SIG-M5 treated with dmso at 0.1 percent for 504 hours (cell line): ENCODE data around the gene FGD5.

Experiments used
- DNase-seq: peaks from one replicate; lab custom pipeline; 2025; ENCODE audit not compliant: unreplicated experiment; lab: John Stamatoyannopoulos, UW

The FGD5 gene

GRCh38 chr3:14847613-14848541 is 29.1 kb downstream of the FGD5 start:
- no peak for DNase-seq

DNA sequence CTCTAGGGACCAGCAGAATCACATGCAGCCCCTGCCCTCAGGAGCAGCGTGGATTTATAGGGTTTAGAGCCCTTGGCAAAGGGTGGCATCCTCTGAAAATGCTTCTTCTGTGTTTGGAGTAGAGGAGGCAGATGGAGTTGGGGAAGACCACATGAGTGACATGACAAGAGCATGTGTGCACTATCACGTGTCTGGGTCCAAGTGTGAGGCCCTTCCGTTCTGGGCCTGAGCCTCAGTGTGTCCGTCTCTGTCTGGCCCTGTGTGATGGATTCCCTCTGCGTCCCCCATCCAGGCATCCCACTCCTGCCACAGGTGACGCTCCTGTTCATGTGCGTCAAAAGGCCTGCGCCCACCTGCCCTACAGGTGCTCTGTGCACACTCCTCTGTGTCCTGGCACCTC is 30.1 kb downstream of the FGD5 start:
- no peak for DNase-seq

- DNase-seq = no peak
These were observed 31.0 kb downstream of the FGD5 start for GRCh38 chr3:14849638-14850230.

- no peak for DNase-seq
These were observed 33.4 kb downstream of the FGD5 start for GRCh38 chr3:14852058-14852594.

- no peak for DNase-seq
These were observed 34.0 kb downstream of the FGD5 start for GRCh38 chr3:14852717-14853116.

- no peak for DNase-seq
These were observed 34.6 kb downstream of the FGD5 start for GRCh38 chr3:14853271-14853951.

GRCh38 chr3:14857506-14857905 is 38.7 kb downstream of the FGD5 start:
- DNase-seq = peak; percentile 22

DNA sequence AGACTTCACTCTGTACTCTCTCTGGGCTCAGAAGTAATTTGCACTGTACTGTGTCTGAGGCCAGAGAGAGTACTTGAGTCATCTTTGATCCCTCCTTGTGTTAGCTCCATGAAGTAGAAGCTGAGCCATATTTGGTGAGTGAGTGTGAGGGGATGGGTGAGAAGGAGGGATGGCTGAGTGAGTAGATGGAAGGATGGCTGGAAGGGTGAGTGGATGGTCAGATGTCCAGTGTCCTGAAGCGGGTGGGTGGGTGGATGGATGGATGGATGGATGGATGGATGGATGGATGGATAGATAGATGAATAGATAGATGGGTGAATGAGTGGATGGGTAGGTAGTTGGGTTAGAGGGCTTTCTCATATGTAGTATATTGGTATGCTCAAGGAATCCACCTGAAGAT is 39.3 kb downstream of the FGD5 start:
- DNase-seq = no peak

- no peak for DNase-seq
These were observed 41.1 kb downstream of the FGD5 start for GRCh38 chr3:14859880-14860279.

- DNase-seq = no peak
These were observed 42.3 kb downstream of the FGD5 start for GRCh38 chr3:14861031-14861430.

DNA sequence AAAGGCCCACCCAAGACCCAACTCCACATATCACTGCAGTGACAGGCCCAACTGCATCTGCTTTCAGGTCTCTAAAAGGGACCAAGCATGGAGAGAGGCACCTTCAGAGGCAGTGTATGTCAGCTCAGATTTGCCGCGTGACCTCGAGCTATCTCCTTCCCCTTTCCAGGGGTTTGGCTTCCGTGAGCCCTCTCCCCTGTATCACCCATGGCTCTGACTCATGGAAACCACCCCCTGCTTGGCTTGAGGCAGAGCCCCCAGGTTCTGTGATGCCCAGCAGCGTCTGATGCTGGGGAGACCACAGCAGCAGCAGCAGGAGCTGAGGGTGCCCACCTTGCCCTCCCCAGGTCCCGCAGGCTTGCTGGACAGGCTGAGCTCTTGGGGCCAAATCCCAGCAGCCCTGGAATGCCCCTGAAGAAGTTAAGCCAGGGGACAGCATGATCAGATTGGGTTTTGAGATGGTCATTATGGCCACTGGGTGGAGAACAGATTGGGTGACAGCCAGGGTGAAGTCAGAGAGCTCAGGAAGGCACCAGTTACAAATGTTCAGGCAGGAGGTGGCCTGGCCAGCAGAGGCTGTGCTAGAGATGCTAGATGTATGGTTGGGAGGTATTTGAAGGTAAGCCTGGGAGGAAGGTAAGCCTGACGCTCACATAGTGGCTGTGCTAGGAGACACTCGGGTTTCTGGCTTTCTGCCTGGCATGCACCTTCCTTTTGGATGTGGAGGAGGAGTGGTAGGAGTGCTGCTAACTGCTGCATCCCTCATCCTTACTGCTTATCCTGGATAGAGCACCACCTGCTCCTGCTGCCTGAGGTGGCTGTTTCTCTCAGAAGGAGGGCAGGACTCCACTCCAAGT is 42.9 kb downstream of the FGD5 start:
- DNase-seq = no peak

- DNase-seq = no peak
These were observed 43.5 kb downstream of the FGD5 start for GRCh38 chr3:14862303-14862660.

DNA sequence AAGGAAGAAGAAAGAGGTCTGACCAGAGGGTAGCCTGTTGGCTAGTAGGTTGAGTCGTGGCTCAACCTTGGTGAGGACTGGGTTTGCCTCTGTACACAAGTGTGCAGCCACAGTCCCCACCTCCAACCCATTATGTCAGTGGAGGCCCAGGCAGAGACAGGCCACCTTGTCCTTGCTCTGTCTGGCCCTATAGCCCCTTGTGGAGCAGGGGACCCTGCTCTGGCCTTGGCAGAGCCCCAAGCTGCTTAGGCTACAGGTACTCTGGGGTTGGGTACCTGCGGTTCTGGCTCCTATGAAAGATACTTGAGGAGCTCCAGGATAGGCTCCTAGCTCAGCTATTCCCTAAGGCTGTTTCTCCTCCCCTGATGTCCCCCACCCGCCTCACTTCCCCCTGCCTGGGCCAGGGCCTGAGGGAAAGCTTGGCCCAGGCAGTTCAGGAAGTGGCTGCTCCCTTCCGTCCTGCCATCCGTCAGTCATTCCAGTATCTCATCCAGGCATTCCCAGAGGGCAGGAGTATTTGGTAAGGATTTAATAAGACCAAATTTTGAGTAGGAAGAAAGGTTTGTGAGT is 44.0 kb downstream of the FGD5 start:
- no peak for DNase-seq

- no peak for DNase-seq
These were observed 44.8 kb downstream of the FGD5 start for GRCh38 chr3:14863333-14864100.

- no peak for DNase-seq
These were observed 45.4 kb downstream of the FGD5 start for GRCh38 chr3:14864131-14864530.

DNA sequence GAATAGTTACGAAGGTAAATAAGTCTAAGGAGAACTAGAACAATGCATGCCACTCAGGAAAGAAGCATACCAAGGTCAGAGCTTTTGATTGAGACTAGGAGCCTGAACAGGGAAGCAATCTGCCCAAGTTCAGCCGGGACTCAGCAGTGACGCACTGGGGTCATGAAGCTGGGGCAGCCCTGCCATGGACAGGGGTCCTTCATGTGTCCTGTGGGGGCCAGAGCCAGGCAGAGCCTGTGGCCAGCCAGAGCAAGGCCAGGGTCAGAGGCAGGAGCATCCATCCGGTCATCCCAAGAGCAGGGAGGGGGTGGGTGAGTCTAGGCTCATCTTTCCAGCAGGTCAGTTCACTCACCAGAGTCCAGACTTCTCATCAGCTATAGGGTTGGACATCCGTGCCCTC is 47.9 kb downstream of the FGD5 start:
- DNase-seq = no peak

GRCh38 chr3:14867936-14868570 is 49.3 kb downstream of the FGD5 start:
- DNase-seq = no peak

DNA sequence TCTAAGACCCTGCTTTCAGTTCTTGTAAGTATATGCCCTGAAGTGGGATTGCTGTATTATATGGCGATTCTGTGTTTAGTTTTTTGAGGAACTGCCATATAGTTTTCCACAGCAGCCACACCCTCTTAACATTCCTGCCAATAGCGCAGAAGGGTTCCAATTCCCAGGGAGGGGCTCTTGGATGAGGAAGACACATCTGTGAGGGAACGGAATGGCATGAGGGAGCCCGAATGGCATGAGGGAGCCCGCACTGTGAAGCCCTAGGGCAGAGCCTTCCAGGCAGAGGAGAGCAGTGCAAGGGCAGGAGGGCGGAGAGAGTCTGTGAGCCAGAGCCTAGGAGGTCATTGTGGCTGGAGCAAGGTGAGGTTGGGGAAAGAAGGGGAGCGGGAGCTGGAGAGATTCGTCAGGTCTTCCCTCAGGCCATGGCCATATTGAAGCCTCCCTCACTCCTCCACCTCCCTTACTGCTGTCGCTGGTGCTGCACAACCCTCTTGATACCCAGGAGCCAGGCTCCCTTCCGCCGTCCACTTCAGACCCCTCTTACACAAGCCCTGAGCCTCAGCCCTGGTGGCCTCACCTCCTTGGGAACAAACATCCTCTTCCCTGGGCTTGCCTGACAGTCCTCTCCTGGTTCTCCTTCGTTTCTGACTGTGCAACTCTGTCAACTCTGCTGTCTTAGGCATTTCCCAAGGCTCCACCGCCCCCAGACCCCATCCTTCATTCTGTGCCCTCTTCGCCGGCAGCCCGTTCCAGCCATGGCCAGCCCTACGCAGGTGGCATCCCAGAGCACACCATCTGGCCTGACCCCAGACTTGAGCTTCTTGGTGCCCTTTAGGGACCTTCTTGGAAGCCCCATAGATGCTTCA is 51.4 kb downstream of the FGD5 start:
- DNase-seq = no peak

DNA sequence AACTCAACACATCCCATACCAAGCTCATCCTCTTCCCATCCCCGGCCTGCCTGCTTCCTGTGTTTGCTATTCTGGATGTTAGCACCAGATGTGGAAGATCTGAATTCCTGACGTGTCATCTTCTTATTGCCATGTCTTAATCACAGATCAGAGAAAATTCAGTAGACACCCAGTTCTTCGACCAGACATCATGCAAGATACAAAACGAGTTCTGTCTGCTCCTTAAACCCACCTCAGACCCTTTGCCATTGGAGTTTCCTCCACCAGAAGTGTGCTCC is 52.0 kb downstream of the FGD5 start:
- DNase-seq = no peak
